DLD1 (cell line): ENCODE results near the gene DAP3.
"Not testable (repeated sequence)": the region's sequence is repeated elsewhere in the genome, so short reads cannot be mapped to it uniquely, and the experiment has no call there.

ENCODE experiments used
- in situ Hi-C: cut with HindIII; loops from 2 replicates; pipeline ENCODE4 v1.10.0; 2017; ENCODE audit warnings: low sequenced_read_pairs

The DAP3 gene

GRCh38 chr1:155689081-155689607, at the start of gene DAP3:
Gene DAP3, plus strand, starts transcription at chr1:155689091. Its CDS starts 20,689 bp downstream, at chr1:155709780.
- in situ Hi-C loops, result not testable (repeated sequence)

GRCh38 chr1:155640367-155640766, 48.5 kb upstream of the DAP3 start:
- in situ Hi-C loops, result no loop called here

- in situ Hi-C loops, result not testable (repeated sequence)
Observed at GRCh38 chr1:155642559-155643180, 46.2 kb upstream of the DAP3 start.

GRCh38 chr1:155643230-155643629, 45.7 kb upstream of the DAP3 start:
- in situ Hi-C loops, result no loop called here

- in situ Hi-C loops, result no loop called here
Observed at GRCh38 chr1:155645034-155645598, 43.8 kb upstream of the DAP3 start.

- in situ Hi-C loops, result no loop called here
Observed at GRCh38 chr1:155645648-155646047, 43.2 kb upstream of the DAP3 start.

- in situ Hi-C loops, result no loop called here
Observed at GRCh38 chr1:155646307-155646706, 42.6 kb upstream of the DAP3 start.

GRCh38 chr1:155648207-155649147, 40.4 kb upstream of the DAP3 start:
- in situ Hi-C loops, result no loop called here

- in situ Hi-C loops, result no loop called here
Observed at GRCh38 chr1:155649676-155650075, 39.2 kb upstream of the DAP3 start.

- in situ Hi-C loops, result no loop called here
Observed at GRCh38 chr1:155650231-155650757, 38.6 kb upstream of the DAP3 start.

GRCh38 chr1:155651861-155652661, 36.8 kb upstream of the DAP3 start:
- in situ Hi-C loops, result no loop called here

GRCh38 chr1:155652951-155653350, 35.9 kb upstream of the DAP3 start:
- in situ Hi-C loops, result no loop called here

- in situ Hi-C loops, result no loop called here
Observed at GRCh38 chr1:155657463-155657862, 31.4 kb upstream of the DAP3 start.

GRCh38 chr1:155661239-155661638, 27.7 kb upstream of the DAP3 start:
- in situ Hi-C loops, result not testable (repeated sequence)

GRCh38 chr1:155669233-155670162, 19.4 kb upstream of the DAP3 start:
- in situ Hi-C loops, result no loop called here

GRCh38 chr1:155671750-155672149, 17.1 kb upstream of the DAP3 start:
- in situ Hi-C loops, result no loop called here

- in situ Hi-C loops, result no loop called here
Observed at GRCh38 chr1:155673003-155673402, 15.9 kb upstream of the DAP3 start.

GRCh38 chr1:155678027-155678426, 10.9 kb upstream of the DAP3 start:
- in situ Hi-C loops, result no loop called here

- in situ Hi-C loops, result not testable (repeated sequence)
Observed at GRCh38 chr1:155678992-155679391, 9.9 kb upstream of the DAP3 start.
